WTC11 (cell line): ENCODE measurements around the gene ERFL. TPM values are rescaled to one million over a fixed set of nuclear protein-coding genes. Genes with fewer than 3 reads are reported as not detected.

Experiments used
- ATF1 ChIP-seq: sonication (generic); formaldehyde crosslinking; IDR thresholded peaks from 2 replicates; pipeline ENCODE4 v1.8.1; 2023; ENCODE audit warnings: mild to moderate bottlenecking, moderate library complexity, missing genetic modification reagents
- CREB1 ChIP-seq: sonication (generic); formaldehyde crosslinking; IDR thresholded peaks from 2 replicates; pipeline ENCODE4 v1.8.0; 2023; ENCODE audit warnings: mild to moderate bottlenecking, missing genetic modification reagents
- CREM ChIP-seq: sonication (generic); formaldehyde crosslinking; IDR thresholded peaks from 2 replicates; pipeline ENCODE4 v1.8.1; 2022; ENCODE audit warnings: mild to moderate bottlenecking, missing genetic modification reagents, moderate library complexity
- E2F4 ChIP-seq: sonication (generic); formaldehyde crosslinking; IDR thresholded peaks from 2 replicates; pipeline ENCODE4 v1.8.1; 2022; ENCODE audit warnings: low read depth, mild to moderate bottlenecking, moderate library complexity, missing genetic modification reagents, borderline replicate concordance
- ELF4 ChIP-seq: sonication (generic); formaldehyde crosslinking; IDR thresholded peaks from 2 replicates; pipeline ENCODE4 v1.8.1; 2022; ENCODE audit warnings: low read depth, mild to moderate bottlenecking, moderate library complexity, missing genetic modification reagents
- FOXK1 ChIP-seq: sonication (generic); formaldehyde crosslinking; IDR thresholded peaks from 2 replicates; pipeline ENCODE4 v1.8.0; 2022; ENCODE audit warnings: mild to moderate bottlenecking, moderate library complexity, missing genetic modification reagents
- FOXP1 ChIP-seq: sonication (generic); formaldehyde crosslinking; IDR thresholded peaks from 2 replicates; pipeline ENCODE4 v1.8.0; 2022; ENCODE audit warnings: missing genetic modification reagents, mild to moderate bottlenecking, moderate library complexity, borderline replicate concordance
- GABPB1 ChIP-seq: sonication (generic); formaldehyde crosslinking; IDR thresholded peaks from 2 replicates; pipeline ENCODE4 v1.8.1; 2023; ENCODE audit warnings: mild to moderate bottlenecking, missing genetic modification reagents
- JAZF1 ChIP-seq: fragments of 250-450 bp; sonication (Bioruptor Pico); IDR thresholded peaks from 2 replicates; pipeline ENCODE4 v1.9.0; 2021; ENCODE audit warnings: moderate library complexity, mild to moderate bottlenecking, inconsistent platforms
- MAX ChIP-seq: sonication (generic); formaldehyde crosslinking; IDR thresholded peaks from 2 replicates; pipeline ENCODE4 v1.8.0; 2022; ENCODE audit warnings: mild to moderate bottlenecking, missing genetic modification reagents
- MXD4 ChIP-seq: fragments of 250-450 bp; sonication (Bioruptor Pico); IDR thresholded peaks from 2 replicates; pipeline ENCODE4 v1.8.0; 2021; ENCODE audit warnings: mild to moderate bottlenecking, moderate library complexity, borderline replicate concordance
- NFYB ChIP-seq: sonication (generic); formaldehyde crosslinking; conservative IDR thresholded peaks from 2 replicates; pipeline ENCODE4 v1.8.0; 2022; ENCODE audit warnings: low read depth, missing genetic modification reagents
- NR2C2 ChIP-seq: sonication (generic); formaldehyde crosslinking; IDR thresholded peaks from 2 replicates; pipeline ENCODE4 v1.8.0; 2022; ENCODE audit warnings: mild to moderate bottlenecking, missing genetic modification reagents
- PRRX2 ChIP-seq: fragments of 250-450 bp; sonication (Bioruptor Pico); IDR thresholded peaks from 2 replicates; pipeline ENCODE4 v1.8.0; 2021; ENCODE audit warnings: mild to moderate bottlenecking
- SMAD3 ChIP-seq: sonication (generic); formaldehyde crosslinking; IDR thresholded peaks from 2 replicates; pipeline ENCODE4 v1.8.0; 2022; ENCODE audit warnings: missing genetic modification reagents, mild to moderate bottlenecking, borderline replicate concordance
- TCF7 ChIP-seq: sonication (generic); formaldehyde crosslinking; IDR thresholded peaks from 2 replicates; pipeline ENCODE4 v1.8.0; 2022; ENCODE audit warnings: mild to moderate bottlenecking, low read depth, missing genetic modification reagents, moderate library complexity
- TP53 ChIP-seq: sonication (generic); formaldehyde crosslinking; IDR thresholded peaks from 2 replicates; pipeline ENCODE4 v1.8.1; 2023; ENCODE audit warnings: mild to moderate bottlenecking, missing genetic modification reagents
- ZNF232 ChIP-seq: sonication (generic); formaldehyde crosslinking; IDR thresholded peaks from 2 replicates; pipeline ENCODE4 v1.8.0; 2022; ENCODE audit warnings: mild to moderate bottlenecking, missing genetic modification reagents
- ZNF396 ChIP-seq: fragments of 250-450 bp; sonication (Bioruptor Pico); IDR thresholded peaks from 2 replicates; pipeline ENCODE4 v1.8.0; 2021; ENCODE audit warnings: mild to moderate bottlenecking, moderate library complexity, borderline replicate concordance
- ZNF532 ChIP-seq: fragments of 250-450 bp; sonication (Bioruptor Pico); IDR thresholded peaks from 2 replicates; pipeline ENCODE4 v1.9.0; 2021; ENCODE audit warnings: mild to moderate bottlenecking, borderline replicate concordance
- ZSCAN18 ChIP-seq: fragments of 250-450 bp; sonication (Bioruptor Pico); IDR thresholded peaks from 2 replicates; pipeline ENCODE4 v2.1.2; 2022; ENCODE audit warnings: mild to moderate bottlenecking, moderate library complexity
- total RNA-seq: library from RNA; stranded (reverse); gene quantifications from 3 replicates; pipeline ENCODE4 v1.2.3, GENCODE V29; 2021
- TF ChIP-seq, protein P1 (sequence below): fragments of 200-600 bp; IDR thresholded peaks from 2 replicates; pipeline ENCODE4 v1.8.0; 2022; ENCODE audit warnings: antibody characterized with exemption
- TF ChIP-seq, protein P2 (sequence below): sonication (generic); formaldehyde crosslinking; IDR thresholded peaks from 2 replicates; pipeline ENCODE4 v1.8.1; 2023; ENCODE audit warnings: mild to moderate bottlenecking, missing genetic modification reagents, moderate library complexity
- TF ChIP-seq, protein P3 (sequence below): sonication (generic); formaldehyde crosslinking; IDR thresholded peaks from 2 replicates; pipeline ENCODE4 v1.8.1; 2023; ENCODE audit warnings: mild to moderate bottlenecking, missing genetic modification reagents

ERFL gene
- total RNA-seq, 1 experiment from 2014 or later, result 0.31 TPM

GRCh38 chr19:41859618-41860418 is 68.4 kb downstream of the ERFL start, which contains the start of gene RPS19 (continued):
- no peak for TF ChIP-seq ZNF532 (CRISPR knock-in tag)
- TF ChIP-seq FOXP1 (CRISPR knock-in tag), result peak; percentile 68; the same call in 1 of the 2 replicates
- no peak; the same call in none of the 2 replicates for TF ChIP-seq TP53 (CRISPR knock-in tag)
- no peak for TF ChIP-seq E2F4
- TF ChIP-seq, protein P1, sequence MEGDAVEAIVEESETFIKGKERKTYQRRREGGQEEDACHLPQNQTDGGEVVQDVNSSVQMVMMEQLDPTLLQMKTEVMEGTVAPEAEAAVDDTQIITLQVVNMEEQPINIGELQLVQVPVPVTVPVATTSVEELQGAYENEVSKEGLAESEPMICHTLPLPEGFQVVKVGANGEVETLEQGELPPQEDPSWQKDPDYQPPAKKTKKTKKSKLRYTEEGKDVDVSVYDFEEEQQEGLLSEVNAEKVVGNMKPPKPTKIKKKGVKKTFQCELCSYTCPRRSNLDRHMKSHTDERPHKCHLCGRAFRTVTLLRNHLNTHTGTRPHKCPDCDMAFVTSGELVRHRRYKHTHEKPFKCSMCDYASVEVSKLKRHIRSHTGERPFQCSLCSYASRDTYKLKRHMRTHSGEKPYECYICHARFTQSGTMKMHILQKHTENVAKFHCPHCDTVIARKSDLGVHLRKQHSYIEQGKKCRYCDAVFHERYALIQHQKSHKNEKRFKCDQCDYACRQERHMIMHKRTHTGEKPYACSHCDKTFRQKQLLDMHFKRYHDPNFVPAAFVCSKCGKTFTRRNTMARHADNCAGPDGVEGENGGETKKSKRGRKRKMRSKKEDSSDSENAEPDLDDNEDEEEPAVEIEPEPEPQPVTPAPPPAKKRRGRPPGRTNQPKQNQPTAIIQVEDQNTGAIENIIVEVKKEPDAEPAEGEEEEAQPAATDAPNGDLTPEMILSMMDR, result 0 out of 2 replicates have a peak, but pooled peaks have one; percentile 23
- TF ChIP-seq MAX (CRISPR knock-in tag), result peak; percentile 62
- no peak for TF ChIP-seq TCF7 (CRISPR knock-in tag)
- TF ChIP-seq ZNF232 (CRISPR knock-in tag), result peak; percentile 73; the same call in 1 of the 2 replicates
- peak; percentile 63; the same call in 1 of the 2 replicates for TF ChIP-seq FOXK1 (CRISPR knock-in tag)
- TF ChIP-seq, protein P2, sequence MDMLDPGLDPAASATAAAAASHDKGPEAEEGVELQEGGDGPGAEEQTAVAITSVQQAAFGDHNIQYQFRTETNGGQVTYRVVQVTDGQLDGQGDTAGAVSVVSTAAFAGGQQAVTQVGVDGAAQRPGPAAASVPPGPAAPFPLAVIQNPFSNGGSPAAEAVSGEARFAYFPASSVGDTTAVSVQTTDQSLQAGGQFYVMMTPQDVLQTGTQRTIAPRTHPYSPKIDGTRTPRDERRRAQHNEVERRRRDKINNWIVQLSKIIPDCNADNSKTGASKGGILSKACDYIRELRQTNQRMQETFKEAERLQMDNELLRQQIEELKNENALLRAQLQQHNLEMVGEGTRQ, result peak; percentile 10; the same call in 1 of the 2 replicates
- TF ChIP-seq PRRX2 (CRISPR knock-in tag), result no peak
- TF ChIP-seq NR2C2 (CRISPR knock-in tag), result no peak
- no peak for TF ChIP-seq ELF4 (CRISPR knock-in tag)
- TF ChIP-seq ZSCAN18 (CRISPR knock-in tag), result no peak
- no peak for TF ChIP-seq SMAD3 (CRISPR knock-in tag)
- TF ChIP-seq GABPB1 (CRISPR knock-in tag), result peak; percentile 78; the same call in 1 of the 2 replicates
- no peak for TF ChIP-seq MXD4 (CRISPR knock-in tag)
- TF ChIP-seq ATF1 (CRISPR knock-in tag), result no peak
- TF ChIP-seq CREM, result peak; percentile 46; the same call in 1 of the 2 replicates
- TF ChIP-seq NFYB (CRISPR knock-in tag), result no peak; the same call in 1 of the 2 replicates
- no peak for TF ChIP-seq CREB1 (CRISPR knock-in tag)
- TF ChIP-seq, protein P3, sequence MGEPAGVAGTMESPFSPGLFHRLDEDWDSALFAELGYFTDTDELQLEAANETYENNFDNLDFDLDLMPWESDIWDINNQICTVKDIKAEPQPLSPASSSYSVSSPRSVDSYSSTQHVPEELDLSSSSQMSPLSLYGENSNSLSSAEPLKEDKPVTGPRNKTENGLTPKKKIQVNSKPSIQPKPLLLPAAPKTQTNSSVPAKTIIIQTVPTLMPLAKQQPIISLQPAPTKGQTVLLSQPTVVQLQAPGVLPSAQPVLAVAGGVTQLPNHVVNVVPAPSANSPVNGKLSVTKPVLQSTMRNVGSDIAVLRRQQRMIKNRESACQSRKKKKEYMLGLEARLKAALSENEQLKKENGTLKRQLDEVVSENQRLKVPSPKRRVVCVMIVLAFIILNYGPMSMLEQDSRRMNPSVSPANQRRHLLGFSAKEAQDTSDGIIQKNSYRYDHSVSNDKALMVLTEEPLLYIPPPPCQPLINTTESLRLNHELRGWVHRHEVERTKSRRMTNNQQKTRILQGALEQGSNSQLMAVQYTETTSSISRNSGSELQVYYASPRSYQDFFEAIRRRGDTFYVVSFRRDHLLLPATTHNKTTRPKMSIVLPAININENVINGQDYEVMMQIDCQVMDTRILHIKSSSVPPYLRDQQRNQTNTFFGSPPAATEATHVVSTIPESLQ (CRISPR knock-in tag), result no peak
- TF ChIP-seq JAZF1, result no peak
- TF ChIP-seq ZNF396 (CRISPR knock-in tag), result no peak
